HepG2 (cell line): ENCODE measurements around the gene SECTM1. TPM values are rescaled to one million over a fixed set of nuclear protein-coding genes. Genes with fewer than 3 reads are reported as not detected.
A peak's percentile ranks its signal among the peaks of the same experiment; 100 is the strongest.

Experiments
- CCAR2 ChIP-seq: fragments of 200-400 bp; formaldehyde crosslinking; optimal IDR thresholded peaks from 2 replicates; pipeline ENCODE3; 2018; ENCODE audit warnings: low read depth, mild to moderate bottlenecking, low read length, moderate library complexity
- FOXO4 ChIP-seq: sonication (generic); formaldehyde crosslinking; conservative IDR thresholded peaks from 2 replicates; pipeline ENCODE4 v1.8.1; 2023; ENCODE audit warnings: missing genetic modification reagents
- PLSCR1 ChIP-seq: sonication (generic); formaldehyde crosslinking; IDR thresholded peaks from 2 replicates; pipeline ENCODE4 v1.5.0; 2020; ENCODE audit warnings: missing genetic modification reagents, mild to moderate bottlenecking, borderline replicate concordance
- SSRP1 ChIP-seq: IDR thresholded peaks from 2 replicates; pipeline ENCODE4 v1.6.1; 2016; ENCODE audit warnings: control low read depth
- ZFP41 ChIP-seq: sonication (generic); formaldehyde crosslinking; IDR thresholded peaks from 2 replicates; pipeline ENCODE4 v1.4.0; 2020; ENCODE audit warnings: mild to moderate bottlenecking, missing genetic modification reagents, borderline replicate concordance
- ZNF296 ChIP-seq: sonication (generic); formaldehyde crosslinking; conservative IDR thresholded peaks from 2 replicates; pipeline ENCODE4 v1.5.0; 2020; ENCODE audit warnings: mild to moderate bottlenecking, missing genetic modification reagents
- ZNF451 ChIP-seq: sonication (generic); formaldehyde crosslinking; IDR thresholded peaks from 2 replicates; pipeline ENCODE4 v1.5.0; 2020; ENCODE audit warnings: mild to moderate bottlenecking, missing genetic modification reagents
- ZNF672 ChIP-seq: sonication (generic); formaldehyde crosslinking; IDR thresholded peaks from 2 replicates; pipeline ENCODE4 v1.8.1; 2022; ENCODE audit warnings: missing genetic modification reagents
- ZNF747 ChIP-seq: sonication (generic); formaldehyde crosslinking; IDR thresholded peaks from 2 replicates; pipeline ENCODE4 v1.8.1; 2023; ENCODE audit warnings: missing genetic modification reagents, mild to moderate bottlenecking, borderline replicate concordance
- polyA plus RNA-seq, 8 experiments: library from polyadenylated mRNA; depleted of rRNA in 3 of 8; stranded (reverse) in 7 of 8; unstranded in 1 of 8; fragments of >200 nt; fragmentation: Illumina TruSeq in 4 of 8; extraction: Trizol in 4 of 8; gene quantifications; 2 replicates each; pipeline versions ENCODE4 v1.2.1 to v1.2.3, GENCODE V29; 2011 to 2016; ENCODE audit warnings: low read depth in 4 of 8, missing spikeins in 1 of 8, mixed read lengths in 1 of 8; ENCODE audit not compliant: insufficient read depth in 1 of 8
- total RNA-seq, 5 experiments: library from RNA; depleted of rRNA; stranded (reverse); fragments of >200 nt; fragmentation: Illumina TruSeq; extraction: Trizol; gene quantifications; 2 replicates each; pipeline ENCODE4 v1.2.3, GENCODE V29; 2016; ENCODE audit warnings: low read depth in 1 of 5
- TF ChIP-seq, protein P1 (sequence below): sonication (generic); formaldehyde crosslinking; IDR thresholded peaks from 2 replicates; pipeline ENCODE4 v1.8.1; 2023; ENCODE audit warnings: mild to moderate bottlenecking, moderate library complexity, missing genetic modification reagents
- TF ChIP-seq, protein P2 (sequence below), 2 experiments: sonication (generic) in 1 of 2; formaldehyde crosslinking in 1 of 2; IDR thresholded peaks; 2 replicates each; pipeline versions ENCODE4 v1.4.0 to v1.6.1; 2016 to 2020; ENCODE audit warnings: borderline replicate concordance in 1 of 2, low read depth in 1 of 2, mild to moderate bottlenecking in 1 of 2, missing genetic modification reagents in 1 of 2
- TF ChIP-seq, protein P3 (sequence below): sonication (generic); formaldehyde crosslinking; IDR thresholded peaks from 2 replicates; pipeline ENCODE4 v1.4.0; 2020; ENCODE audit warnings: missing genetic modification reagents

The SECTM1 gene
- total and polyA plus RNA-seq, 2 of the 13 experiments (the other 11 are each of a cell fraction or from before 2014, with no cell fraction given), result 3.5 to 5.3 TPM

GRCh38 chr17:82319619-82320062, 13.9 kb downstream of the SECTM1 start (continued):
- TF ChIP-seq PLSCR1 (CRISPR knock-in tag) (no peak), ZFP41 (no peak), ZNF747 (no peak), ZNF296 (no peak), CCAR2 (no peak), FOXO4 (CRISPR knock-in tag) (no peak), ZNF451 (CRISPR knock-in tag) (no peak), SSRP1 (CRISPR knock-in tag) (no peak), ZNF672 (CRISPR knock-in tag) (no peak; the same call in 1 of the 2 replicates)
- TF ChIP-seq, protein P1, sequence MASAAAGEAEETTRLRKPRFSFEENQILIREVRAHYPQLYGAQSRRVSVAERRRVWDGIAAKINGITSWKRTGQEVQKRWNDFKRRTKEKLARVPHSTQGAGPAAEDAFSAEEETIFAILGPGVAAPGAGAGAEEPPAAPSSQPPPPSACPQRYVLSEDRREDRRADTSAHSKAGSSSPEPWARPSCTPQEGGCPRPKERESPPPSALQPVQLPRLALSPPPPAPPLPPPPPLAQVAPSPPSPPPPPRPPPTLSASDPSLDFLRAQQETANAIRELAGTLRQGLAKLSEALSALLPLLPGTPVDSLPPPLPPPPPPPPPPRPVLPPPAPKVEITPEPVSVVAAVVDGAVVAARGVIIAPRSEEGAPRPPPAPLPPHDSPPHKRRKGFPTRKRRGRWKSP (CRISPR knock-in tag), result no peak
- TF ChIP-seq, protein P2, sequence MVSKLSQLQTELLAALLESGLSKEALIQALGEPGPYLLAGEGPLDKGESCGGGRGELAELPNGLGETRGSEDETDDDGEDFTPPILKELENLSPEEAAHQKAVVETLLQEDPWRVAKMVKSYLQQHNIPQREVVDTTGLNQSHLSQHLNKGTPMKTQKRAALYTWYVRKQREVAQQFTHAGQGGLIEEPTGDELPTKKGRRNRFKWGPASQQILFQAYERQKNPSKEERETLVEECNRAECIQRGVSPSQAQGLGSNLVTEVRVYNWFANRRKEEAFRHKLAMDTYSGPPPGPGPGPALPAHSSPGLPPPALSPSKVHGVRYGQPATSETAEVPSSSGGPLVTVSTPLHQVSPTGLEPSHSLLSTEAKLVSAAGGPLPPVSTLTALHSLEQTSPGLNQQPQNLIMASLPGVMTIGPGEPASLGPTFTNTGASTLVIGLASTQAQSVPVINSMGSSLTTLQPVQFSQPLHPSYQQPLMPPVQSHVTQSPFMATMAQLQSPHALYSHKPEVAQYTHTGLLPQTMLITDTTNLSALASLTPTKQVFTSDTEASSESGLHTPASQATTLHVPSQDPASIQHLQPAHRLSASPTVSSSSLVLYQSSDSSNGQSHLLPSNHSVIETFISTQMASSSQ (IDR thresholded peaks at IDR 0.05; ENCODE audit: low read depth), result no peak
- TF ChIP-seq, protein P2 (CRISPR knock-in tag; IDR thresholded peaks at IDR 0.05; ENCODE audit: borderline replicate concordance), result 0 out of 2 replicates have a peak, but pooled peaks have one; percentile 37
- TF ChIP-seq, protein P3, sequence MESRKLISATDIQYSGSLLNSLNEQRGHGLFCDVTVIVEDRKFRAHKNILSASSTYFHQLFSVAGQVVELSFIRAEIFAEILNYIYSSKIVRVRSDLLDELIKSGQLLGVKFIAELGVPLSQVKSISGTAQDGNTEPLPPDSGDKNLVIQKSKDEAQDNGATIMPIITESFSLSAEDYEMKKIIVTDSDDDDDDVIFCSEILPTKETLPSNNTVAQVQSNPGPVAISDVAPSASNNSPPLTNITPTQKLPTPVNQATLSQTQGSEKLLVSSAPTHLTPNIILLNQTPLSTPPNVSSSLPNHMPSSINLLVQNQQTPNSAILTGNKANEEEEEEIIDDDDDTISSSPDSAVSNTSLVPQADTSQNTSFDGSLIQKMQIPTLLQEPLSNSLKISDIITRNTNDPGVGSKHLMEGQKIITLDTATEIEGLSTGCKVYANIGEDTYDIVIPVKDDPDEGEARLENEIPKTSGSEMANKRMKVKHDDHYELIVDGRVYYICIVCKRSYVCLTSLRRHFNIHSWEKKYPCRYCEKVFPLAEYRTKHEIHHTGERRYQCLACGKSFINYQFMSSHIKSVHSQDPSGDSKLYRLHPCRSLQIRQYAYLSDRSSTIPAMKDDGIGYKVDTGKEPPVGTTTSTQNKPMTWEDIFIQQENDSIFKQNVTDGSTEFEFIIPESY (CRISPR knock-in tag), result peak; percentile 44; the same call in 1 of the 2 replicates
